Urinary bladder (tissue), 4 donors: ENCODE results near the gene DDX39A. TPM values are rescaled to one million over a fixed set of nuclear protein-coding genes. Genes with fewer than 3 reads are reported as not detected.
"Not testable (repeated sequence)": the region's sequence is repeated elsewhere in the genome, so short reads cannot be mapped to it uniquely, and the experiment has no call there.

Experiments
- DNase-seq: peaks from one replicate; pipeline ENCODE4 v3.0.0-alpha.2; 2015; ENCODE audit errors: extremely low spot score
- H3K27ac ChIP-seq: one replicate; pipeline ENCODE4 v1.5.1; 2013; ENCODE audit warnings: low read depth, mild to moderate bottlenecking, moderate library complexity
- H3K36me3 ChIP-seq: one replicate; pipeline ENCODE4 v1.6.1; 2013; ENCODE audit warnings: mild to moderate bottlenecking, moderate library complexity; ENCODE audit not compliant: insufficient read depth
- H3K4me1 ChIP-seq: one replicate; pipeline ENCODE4 v1.6.1; 2013; ENCODE audit warnings: mild to moderate bottlenecking, moderate library complexity; ENCODE audit not compliant: insufficient read depth
- H3K4me3 ChIP-seq: one replicate; pipeline ENCODE4 v1.5.1; 2013; ENCODE audit warnings: low read depth, low read length
- WGBS: extraction: QIAGEN DNeasy Blood & Tissue Kit; methylation state at CpG from one replicate; pipeline ENCODE4 v1.1.7; 2013; 5-methylcytosine and 5-hydroxymethylcytosine counted together
- polyA plus RNA-seq: library from polyadenylated mRNA; stranded (reverse); fragments of 200-250 nt; gene quantifications from one replicate; pipeline ENCODE4 v1.2.3, GENCODE V29; 2013
- total RNA-seq: library from RNA; depleted of rRNA; stranded (reverse); fragments of >200 nt; gene quantifications from one replicate; pipeline ENCODE4 v1.2.3, GENCODE V29; 2014
- donor health status: healthy with polysubstance abuse.
- donor health status: healthy.

The DDX39A gene
- total and polyA plus RNA-seq, 2 donors: 24.0 to 52.2 TPM

DNA sequence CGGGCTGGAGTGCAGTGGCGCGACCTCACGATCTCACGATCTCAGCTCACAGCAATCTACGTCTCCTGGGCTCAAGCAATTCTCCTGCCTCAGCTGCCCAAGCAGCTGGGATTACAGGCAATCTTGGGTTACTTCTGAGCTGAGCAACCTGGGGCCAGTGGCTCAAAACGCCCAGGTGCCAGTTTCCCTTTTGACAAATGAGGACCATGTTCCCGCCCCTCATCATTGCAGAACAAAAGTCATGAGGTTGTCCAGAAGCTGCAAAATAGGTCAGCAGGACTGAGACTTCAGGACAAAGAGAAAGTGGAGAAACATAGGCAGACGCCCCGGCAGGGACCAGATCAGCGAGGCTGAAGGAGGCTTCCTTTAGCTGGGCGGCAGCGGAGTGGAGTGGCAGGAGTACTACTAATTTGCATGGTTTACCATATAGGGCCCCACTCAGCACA lies 41.2 kb downstream of the DDX39A start:
- no peak overlapping the region for H3K27ac ChIP-seq
- H3K4me3 ChIP-seq: no peak overlapping the region
- WGBS: 67% methylated on average over 13 of the region's 13 CpGs
- no peak for DNase-seq
- H3K4me1 ChIP-seq: peaks cover 5% of the 10 kb centered on the region
- no peaks in the 10 kb centered on the region for H3K36me3 ChIP-seq

DNA sequence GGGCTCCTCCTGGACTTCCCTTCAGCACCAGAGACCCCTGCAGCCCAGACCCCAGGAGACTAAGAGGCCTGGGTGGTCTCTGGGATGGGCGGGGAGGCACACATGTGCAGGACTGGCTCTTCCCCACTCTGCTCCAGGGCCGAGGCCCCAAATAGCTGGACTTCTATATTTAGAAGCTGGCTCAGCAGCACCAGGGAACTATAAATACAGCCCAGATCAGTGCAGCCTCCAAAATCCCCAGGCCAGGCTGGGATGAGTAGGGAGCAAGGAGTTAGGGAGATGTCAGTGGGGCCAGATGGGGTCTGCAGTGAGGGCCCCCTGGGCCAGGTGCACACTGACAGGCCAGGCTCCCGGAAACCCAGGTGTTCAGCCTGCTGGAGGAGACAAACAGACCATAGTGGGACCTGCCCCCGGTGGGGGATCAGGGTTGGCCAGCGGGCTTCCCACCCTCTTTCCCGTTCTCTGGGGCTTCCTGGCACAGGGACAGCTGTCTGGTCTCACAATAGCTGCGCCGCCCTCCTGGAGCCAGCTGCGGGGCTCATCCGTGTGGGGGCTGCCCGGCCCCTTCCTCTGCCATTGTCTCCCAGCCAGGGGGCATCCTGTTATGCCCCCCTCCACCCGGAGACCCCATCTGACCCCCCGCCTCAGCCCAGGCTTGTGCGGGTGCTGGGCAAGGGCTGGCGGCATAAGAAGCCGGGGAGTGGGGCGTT lies 43.4 kb downstream of the DDX39A start:
- Histone ChIP-seq H3K36me3 (no peaks in the 10 kb centered on the region), H3K27ac (peak overlapping the region; percentile 78), H3K4me3 (no peak overlapping the region), H3K4me1 (peaks cover 5% of the 10 kb centered on the region)
- DNase-seq: no peak
- 15% methylated on average over 17 of the region's 17 CpGs for WGBS

DNA sequence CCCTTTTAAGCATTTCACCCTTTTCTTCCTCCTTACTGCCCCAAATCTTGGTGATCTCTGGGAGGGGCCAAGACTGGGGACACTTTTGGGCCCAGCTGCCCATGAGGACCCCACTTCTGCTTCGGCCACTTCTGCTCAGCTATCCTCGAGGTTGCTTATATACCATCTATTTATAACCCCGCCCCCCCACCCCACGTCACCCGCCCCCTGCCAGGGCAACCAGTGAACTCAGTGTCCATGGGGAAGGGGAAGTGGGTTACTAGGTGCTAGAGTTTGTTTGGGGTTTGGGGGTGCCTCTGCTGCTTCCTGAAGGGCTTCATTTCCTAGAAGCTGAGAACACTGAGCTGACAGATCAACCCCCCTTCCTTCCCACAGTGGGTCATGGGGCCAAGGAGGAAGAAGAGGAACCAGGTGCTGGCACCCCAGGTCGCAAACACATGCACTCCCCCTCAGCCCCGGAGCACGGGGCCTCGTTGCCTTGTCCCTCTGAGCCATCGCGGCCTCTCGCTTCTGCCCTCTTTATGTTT lies 44.0 kb downstream of the DDX39A start:
- H3K27ac ChIP-seq: peak overlapping the region; percentile 78
- no peak for DNase-seq
- H3K36me3 ChIP-seq: no peaks in the 10 kb centered on the region
- H3K4me3 ChIP-seq: no peak overlapping the region
- peaks cover 5% of the 10 kb centered on the region for H3K4me1 ChIP-seq
- 26% methylated on average over 12 of the region's 12 CpGs for WGBS

DNA sequence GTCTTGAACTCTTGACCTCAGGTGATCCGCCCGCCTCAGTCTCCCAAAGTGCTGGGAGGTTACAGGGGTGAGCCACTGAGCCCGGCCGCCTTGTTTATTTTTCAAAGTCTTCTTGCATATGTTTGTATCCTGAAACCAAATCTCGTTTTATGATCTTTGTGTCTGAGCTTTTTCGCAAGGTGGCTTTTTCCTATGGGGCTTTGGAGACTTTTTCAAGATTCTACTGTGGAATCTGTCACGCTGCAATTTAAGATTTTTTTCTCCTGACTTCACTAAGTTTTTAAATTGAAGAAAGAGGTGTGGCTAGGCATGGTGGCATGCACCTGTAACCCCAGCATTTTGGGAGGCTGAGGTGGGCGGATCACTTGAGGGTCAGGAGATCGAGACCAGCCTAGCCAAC lies 44.8 kb downstream of the DDX39A start:
- DNase-seq, H3K36me3 ChIP-seq, H3K4me1 ChIP-seq, H3K27ac ChIP-seq, H3K4me3 ChIP-seq: not testable (repeated sequence)
- 82% methylated on average over 9 of the region's 9 CpGs for WGBS

DNA sequence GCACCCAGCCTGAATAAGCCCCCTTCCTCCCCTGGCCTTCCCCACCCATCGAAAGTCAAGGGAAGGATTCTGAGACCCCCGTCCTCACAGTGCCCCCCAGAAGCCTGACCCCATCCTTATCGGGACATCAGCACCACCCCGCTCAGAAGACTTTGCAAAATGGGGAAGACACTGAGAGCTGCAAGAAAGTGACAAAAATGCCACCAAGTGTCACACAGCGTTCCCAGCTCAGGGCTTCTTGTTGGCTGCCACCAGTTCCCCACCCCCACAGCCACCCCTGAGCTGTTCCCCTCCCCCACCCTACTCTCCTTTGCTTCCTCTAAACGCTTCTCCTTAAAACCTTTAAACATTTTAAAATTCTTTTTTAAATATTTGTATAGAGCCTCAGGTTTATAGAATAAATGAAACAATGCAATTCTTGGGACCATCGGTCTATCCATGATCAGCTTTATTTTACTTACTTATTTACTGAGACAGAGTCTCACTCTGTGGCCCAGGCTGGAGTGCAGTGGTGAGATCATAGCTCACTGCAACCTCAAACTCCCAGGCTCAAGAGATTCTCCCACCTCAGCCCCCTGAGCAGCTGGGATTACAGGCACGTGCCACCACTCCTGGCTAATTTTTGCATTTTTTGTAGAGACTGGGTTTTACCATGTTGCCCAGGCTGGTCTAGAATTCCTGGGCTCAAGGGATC lies 46.6 kb downstream of the DDX39A start:
- H3K4me3 ChIP-seq, H3K27ac ChIP-seq, H3K4me1 ChIP-seq, DNase-seq, H3K36me3 ChIP-seq: not testable (repeated sequence)
- WGBS: 74% methylated on average over 8 of the region's 8 CpGs

DNA sequence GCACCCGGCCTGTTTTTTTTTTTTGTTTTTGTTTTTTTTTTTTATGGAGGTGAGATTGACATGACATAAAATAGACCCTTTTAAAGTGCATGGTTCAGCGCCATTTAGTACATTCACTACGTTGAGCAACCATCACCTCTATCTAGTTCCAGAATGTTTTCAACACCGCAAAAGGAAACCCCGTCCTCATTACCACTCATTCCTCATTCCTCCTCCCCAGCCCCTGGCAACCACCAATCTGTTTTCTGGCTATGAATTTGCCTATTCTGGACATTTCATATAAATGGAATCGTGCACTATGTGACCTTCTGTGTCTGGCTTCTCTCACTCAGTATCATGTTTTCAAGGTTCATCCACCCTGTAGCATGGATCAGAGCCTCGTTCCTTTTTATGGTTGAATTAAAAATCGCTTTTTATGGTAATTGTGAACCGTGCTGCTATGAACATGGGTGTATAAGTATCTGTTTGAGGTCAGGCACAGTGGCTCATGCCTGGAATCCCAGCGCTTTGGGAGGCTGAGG lies 47.8 kb downstream of the DDX39A start:
- Histone ChIP-seq H3K4me3 (no peak overlapping the region), H3K4me1 (peaks cover 5% of the 10 kb centered on the region), H3K27ac (no peak overlapping the region), H3K36me3 (no peaks in the 10 kb centered on the region)
- DNase-seq: no peak
- 66% methylated on average over 10 of the region's 10 CpGs for WGBS

DNA sequence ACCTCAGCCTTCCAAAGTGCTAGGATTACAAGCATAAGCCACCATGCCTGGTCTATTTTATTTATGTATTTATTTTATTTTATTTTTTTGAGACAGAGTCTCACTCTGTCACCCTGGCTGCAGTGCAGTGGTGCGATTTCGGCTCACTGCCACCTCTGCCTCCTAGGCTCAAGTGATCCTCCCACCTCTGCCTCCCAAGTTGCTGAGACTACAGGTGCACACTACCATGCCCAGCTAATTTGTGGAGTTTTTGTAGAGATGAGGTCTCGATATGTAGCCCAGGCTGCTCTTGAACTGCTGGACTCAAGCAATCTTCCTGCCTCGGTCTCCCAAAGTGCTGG lies 48.2 kb downstream of the DDX39A start:
- no peak for DNase-seq
- 90% methylated on average over 4 of the region's 4 CpGs for WGBS
- H3K27ac ChIP-seq: no peak overlapping the region
- no peaks in the 10 kb centered on the region for H3K36me3 ChIP-seq
- peaks cover 5% of the 10 kb centered on the region for H3K4me1 ChIP-seq
- no peak overlapping the region for H3K4me3 ChIP-seq

DNA sequence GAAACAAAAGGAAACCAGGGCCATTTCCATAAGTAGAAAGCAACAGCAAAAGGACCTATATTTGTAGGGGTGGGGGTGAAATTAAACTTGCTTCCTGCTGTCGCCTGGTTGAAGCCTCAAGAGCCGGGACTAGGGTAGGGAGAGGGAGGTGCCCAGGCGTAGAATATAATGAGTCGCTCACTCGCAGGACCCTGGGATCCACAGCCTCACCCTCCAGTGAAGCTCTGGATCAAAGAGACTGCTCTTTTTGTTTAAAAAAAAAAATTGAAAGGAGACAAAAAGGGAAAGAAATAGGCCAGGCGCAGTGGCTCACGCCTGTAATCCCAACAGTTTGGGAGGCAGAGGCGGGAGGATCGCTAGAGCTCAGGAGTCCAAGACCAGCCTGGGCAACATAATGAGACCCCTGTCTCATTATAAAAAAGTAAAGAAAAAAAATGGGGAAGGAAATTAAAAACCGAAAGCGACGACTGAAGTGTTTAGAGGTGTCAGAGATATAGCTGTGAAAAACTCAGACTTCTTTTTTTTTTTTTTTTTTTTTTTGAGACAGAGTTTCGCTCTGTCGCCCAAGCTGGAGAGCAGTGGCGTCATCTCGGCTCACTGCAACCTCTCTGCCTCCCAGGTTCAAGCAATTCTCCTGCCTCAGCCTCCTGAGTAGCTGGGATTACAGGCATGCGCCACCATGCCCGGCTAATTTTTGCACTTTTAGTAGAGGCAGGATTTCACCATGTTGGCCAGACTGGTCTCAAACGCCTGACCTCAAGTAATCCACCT lies 48.8 kb downstream of the DDX39A start:
- DNase-seq: no peak
- H3K27ac ChIP-seq: peak overlapping the region; percentile 71
- peaks cover 3% of the 10 kb centered on the region for H3K4me1 ChIP-seq
- 65% methylated on average over 19 of the region's 19 CpGs for WGBS
- H3K4me3 ChIP-seq: no peak overlapping the region
- no peaks in the 10 kb centered on the region for H3K36me3 ChIP-seq

DNA sequence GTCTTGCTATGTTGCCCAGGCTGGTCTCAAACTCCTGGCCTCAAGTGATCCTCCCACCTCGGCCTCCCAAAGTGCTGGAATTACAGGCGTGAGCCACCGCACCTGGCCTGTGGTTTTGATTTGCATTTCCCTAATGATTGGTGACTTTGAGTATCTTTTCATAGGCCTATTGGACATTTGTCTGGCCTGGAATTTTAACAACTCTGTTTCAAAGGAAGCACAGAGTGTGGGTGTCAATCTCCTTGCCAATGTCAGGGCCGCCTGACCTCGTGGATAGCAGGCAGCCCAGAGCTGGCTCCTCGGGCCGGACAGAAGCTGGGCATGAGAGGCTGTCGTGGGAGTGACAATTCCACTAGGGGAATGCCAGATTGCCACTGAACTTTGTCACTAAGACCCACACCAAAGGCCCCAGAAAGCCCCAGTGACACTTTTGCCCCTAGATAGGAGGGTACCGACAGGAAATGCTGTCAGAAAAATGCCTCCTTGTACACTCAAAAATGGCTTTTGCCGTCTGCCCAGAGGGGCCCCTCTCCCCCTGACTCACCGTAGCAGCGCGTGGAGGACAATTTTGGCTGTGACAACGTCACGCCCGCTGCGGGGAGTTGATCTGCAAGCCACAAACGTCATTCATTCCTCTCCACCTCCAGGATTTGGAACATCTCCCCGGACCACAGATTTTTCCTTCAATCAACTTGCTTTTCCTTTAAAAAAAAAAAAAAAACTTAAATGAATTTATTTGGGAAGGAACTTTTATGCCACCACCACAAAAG lies 49.6 kb downstream of the DDX39A start:
- H3K4me3 ChIP-seq: no peak overlapping the region
- H3K27ac ChIP-seq: peak overlapping the region; percentile 28
- H3K4me1 ChIP-seq: no peaks in the 10 kb centered on the region
- no peak for DNase-seq
- H3K36me3 ChIP-seq: no peaks in the 10 kb centered on the region
- 47% methylated on average over 19 of the region's 19 CpGs for WGBS

DNA sequence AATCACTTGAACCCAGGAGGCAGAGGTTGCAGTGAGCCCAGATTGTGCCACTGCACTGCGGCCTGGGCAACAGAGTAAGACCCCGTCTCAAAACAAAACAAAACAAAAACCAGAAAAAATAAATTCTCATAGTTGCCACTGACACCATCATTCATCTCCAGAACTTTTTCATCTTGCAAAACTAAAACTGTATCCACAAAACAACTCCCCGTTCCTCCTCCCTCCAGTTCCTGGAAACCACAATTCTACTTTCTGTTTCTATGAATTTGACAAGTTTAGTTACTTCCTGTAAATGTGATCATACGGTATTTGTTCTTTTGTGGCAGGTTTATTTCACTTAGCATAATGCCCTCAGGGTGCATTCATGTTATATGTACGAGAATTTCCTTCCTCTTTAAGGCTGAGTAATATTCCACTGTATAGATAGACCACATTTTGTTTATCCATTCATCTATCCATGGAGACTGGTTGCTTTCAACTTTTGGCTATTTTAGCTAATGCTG lies 51.1 kb downstream of the DDX39A start:
- H3K36me3 ChIP-seq: no peaks in the 10 kb centered on the region
- DNase-seq: no peak
- H3K27ac ChIP-seq: no peak overlapping the region
- 77% methylated on average over 5 of the region's 5 CpGs for WGBS
- H3K4me1 ChIP-seq: no peaks in the 10 kb centered on the region
- no peak overlapping the region for H3K4me3 ChIP-seq

DNA sequence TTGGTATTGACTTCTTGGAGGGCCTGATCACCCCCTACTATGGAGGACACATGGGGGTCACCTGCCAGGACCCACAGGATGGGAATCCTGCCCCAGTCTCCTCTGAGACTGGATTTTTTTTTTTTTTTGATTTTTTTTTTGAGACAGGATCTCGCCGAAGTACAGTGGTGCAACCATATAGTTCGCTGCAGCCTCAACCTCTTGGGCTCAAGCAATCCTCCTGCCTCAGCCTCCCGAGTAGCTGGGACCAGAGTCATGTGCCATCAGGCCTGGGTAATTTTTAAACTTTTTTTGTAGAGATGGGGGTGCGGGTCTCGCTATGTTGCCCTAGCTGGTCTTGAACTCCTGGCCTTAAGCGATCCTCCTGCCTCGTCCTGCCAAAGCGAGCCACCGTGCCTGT lies 52.1 kb downstream of the DDX39A start:
- H3K4me1 ChIP-seq: no peaks in the 10 kb centered on the region
- WGBS: 93% methylated on average over 10 of the region's 10 CpGs
- no peaks in the 10 kb centered on the region for H3K36me3 ChIP-seq
- H3K27ac ChIP-seq: no peak overlapping the region
- no peak for DNase-seq
- no peak overlapping the region for H3K4me3 ChIP-seq

DNA sequence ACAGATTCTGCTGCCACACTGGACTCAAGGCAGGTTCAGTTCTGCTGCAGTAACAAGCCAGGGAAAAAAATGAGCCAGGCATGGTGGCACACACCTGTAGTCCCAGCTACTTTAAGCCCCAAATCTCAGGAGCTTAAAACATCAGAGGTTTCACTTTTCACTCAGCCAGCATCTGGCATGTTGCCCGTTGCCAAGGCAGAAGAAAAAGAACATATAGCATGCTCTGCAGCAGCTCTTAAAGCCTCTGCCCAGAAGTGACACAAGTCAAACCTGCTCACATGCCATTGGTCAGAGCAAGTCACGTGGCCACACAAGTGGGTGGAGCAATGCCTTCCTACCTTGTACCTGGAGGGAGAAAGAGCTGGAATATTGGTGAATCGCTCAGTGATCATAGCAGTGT lies 52.6 kb downstream of the DDX39A start:
- DNase-seq: peak; percentile 71
- Histone ChIP-seq H3K4me1 (no peaks in the 10 kb centered on the region), H3K4me3 (no peak overlapping the region), H3K27ac (no peak overlapping the region), H3K36me3 (no peaks in the 10 kb centered on the region)
- WGBS: 25% methylated on average over 3 of the region's 3 CpGs

DNA sequence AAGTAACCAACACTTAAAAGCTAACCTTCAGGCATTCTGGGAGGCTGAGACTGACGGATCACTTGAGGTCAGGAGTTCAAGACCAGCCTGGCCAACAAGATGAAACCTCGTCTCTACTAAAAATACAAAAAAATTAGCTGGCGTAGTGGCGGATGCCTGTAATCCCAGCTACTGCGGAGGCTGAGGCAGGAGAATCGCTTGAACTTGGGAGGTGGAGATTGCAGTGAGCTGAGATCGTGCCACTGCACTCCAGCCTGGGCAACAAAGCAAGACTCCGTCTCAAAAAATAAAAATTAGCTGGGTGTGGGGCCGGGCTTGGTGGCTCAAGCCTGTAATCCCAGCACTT lies 55.1 kb downstream of the DDX39A start:
- WGBS: 67% methylated on average over 9 of the region's 9 CpGs
- not testable (repeated sequence) for H3K27ac ChIP-seq, DNase-seq, H3K36me3 ChIP-seq, H3K4me1 ChIP-seq, H3K4me3 ChIP-seq
